Thyroid gland (tissue), 4 donors: Measurements from ENCODE around the gene DGKB. TPM values are rescaled to one million over a fixed set of nuclear protein-coding genes. Genes with fewer than 3 reads are reported as not detected.

Source experiments
- DNase-seq, 2 donors: peaks; one replicate each; pipeline ENCODE4 v3.0.0-alpha.2; 2019
- H3K27ac ChIP-seq, 3 donors: fragments of 200-600 bp; sonication (generic); 1 replicate in 2 of 3; 2 replicates in 1 of 3; pipeline ENCODE4 v1.5.1; 2016 to 2019; ENCODE audit warnings: mild to moderate bottlenecking in 1 of 3, moderate library complexity in 1 of 3
- H3K27me3 ChIP-seq: fragments of 200-600 bp; sonication (generic); one replicate; pipeline ENCODE4 v1.5.1; 2019
- H3K36me3 ChIP-seq, 2 donors: fragments of 200-600 bp; sonication (generic); one replicate each; pipeline ENCODE4 v1.5.1; 2016 to 2019
- H3K4me1 ChIP-seq, 2 donors: fragments of 200-600 bp; sonication (generic); one replicate each; pipeline ENCODE4 v1.5.1; 2017 to 2019
- H3K4me3 ChIP-seq, 3 donors: fragments of 200-600 bp; sonication (generic); replicated peaks in 1 of 3; 1 replicate in 2 of 3; 2 replicates in 1 of 3; pipeline ENCODE4 v1.5.1; 2016; ENCODE audit warnings: mild to moderate bottlenecking in 1 of 3
- H3K9me3 ChIP-seq: fragments of 200-600 bp; sonication (generic); one replicate; pipeline ENCODE4 v1.5.1; 2017
- POLR2A ChIP-seq, 2 donors: fragments of 450-650 bp; IDR thresholded peaks; one replicate each; pipeline ENCODE4 v1.6.1; 2017; ENCODE audit warnings: antibody characterized with exemption in 2 of 2, mild to moderate bottlenecking in 2 of 2, moderate library complexity in 1 of 2
- WGBS, 2 donors: methylation state at CpG; one replicate each; pipeline ENCODE4 v1.1.5; 2017; 5-methylcytosine and 5-hydroxymethylcytosine counted together
- intact Hi-C: fragments of 100-400 bp; cut with DNase I; formaldehyde crosslinking; loops from one replicate; pipeline ENCODE4 v1.15.1; 2023
- total RNA-seq, 4 donors: library from RNA; depleted of rRNA; stranded (reverse); fragments of >200 nt; gene quantifications; one replicate each; pipeline ENCODE4 v1.2.3, GENCODE V29; 2016
- TF ChIP-seq, protein P1 (sequence below), 6 experiments: fragments of 200-600 bp in 3 of 6; fragments of 450-650 bp in 3 of 6; sonication (generic) in 3 of 6; IDR thresholded peaks; one replicate each; pipeline ENCODE4 v1.5.1; 2016 to 2019; ENCODE audit warnings: antibody characterized with exemption in 6 of 6, mild to moderate bottlenecking in 2 of 6, inconsistent platforms in 1 of 6, moderate library complexity in 1 of 6

Gene DGKB
- total RNA-seq, 4 donors from 2014 or later, result 0.11 to 2.1 (median 0.49) TPM; not detected in 1

DNA sequence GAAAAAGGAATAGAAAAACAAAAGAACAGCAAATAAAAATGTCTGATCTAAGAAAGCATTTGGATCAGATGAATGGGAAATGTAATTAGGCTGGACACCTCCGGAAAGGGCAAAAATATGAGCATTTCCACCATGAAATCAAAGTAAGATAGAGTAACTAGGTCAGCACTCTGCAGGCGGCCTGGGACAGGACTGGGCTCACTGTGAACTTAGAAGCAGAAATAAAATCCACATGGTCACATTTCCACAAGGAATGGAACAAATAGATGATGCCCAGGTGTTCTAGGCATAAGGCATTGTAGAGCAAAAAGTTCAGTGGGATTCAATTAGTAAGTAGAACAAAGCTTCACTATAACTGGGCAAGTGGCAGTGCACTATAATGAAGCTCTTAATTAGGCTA, 703.2 kb downstream of the DGKB start:
- intact Hi-C loops, result no loop called here
- Histone ChIP-seq H3K27me3 (no peaks in the 10 kb centered on the region), H3K36me3 (no peaks in the 10 kb centered on the region), H3K4me3 (no peak overlapping the region), H3K9me3 (no peaks in the 10 kb centered on the region), H3K4me1 (peaks cover 15 to 22% of the 10 kb centered on the region in 2 donors), H3K27ac (no peak overlapping the region)
- DNase-seq, result no peak
- 93% methylated on average over 2 of the region's 2 CpGs for WGBS, 2 donors
- TF ChIP-seq, protein P1, sequence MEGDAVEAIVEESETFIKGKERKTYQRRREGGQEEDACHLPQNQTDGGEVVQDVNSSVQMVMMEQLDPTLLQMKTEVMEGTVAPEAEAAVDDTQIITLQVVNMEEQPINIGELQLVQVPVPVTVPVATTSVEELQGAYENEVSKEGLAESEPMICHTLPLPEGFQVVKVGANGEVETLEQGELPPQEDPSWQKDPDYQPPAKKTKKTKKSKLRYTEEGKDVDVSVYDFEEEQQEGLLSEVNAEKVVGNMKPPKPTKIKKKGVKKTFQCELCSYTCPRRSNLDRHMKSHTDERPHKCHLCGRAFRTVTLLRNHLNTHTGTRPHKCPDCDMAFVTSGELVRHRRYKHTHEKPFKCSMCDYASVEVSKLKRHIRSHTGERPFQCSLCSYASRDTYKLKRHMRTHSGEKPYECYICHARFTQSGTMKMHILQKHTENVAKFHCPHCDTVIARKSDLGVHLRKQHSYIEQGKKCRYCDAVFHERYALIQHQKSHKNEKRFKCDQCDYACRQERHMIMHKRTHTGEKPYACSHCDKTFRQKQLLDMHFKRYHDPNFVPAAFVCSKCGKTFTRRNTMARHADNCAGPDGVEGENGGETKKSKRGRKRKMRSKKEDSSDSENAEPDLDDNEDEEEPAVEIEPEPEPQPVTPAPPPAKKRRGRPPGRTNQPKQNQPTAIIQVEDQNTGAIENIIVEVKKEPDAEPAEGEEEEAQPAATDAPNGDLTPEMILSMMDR (IDR thresholded peaks at IDR 0.05), result no peak
- TF ChIP-seq POLR2A (IDR thresholded peaks at IDR 0.05), result no peak

DNA sequence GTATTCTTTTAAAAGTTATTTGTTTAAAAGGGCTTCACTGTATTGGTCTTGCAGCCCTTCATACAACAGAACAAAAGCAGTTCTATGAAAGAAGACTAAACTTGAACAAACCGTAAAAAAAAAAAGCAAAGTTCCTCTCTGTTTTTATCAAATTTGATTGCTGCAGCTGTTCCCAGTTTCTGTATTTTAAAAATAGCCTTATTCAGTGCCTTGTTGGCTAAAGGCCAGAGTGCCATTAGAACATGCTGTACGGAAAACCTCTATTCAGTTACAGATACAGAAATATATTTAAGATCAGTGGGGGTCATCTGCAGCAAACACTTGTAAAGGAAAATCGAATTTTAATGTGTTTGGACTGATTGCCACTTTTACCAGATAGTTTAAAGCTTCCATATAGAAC, 705.3 kb downstream of the DGKB start:
- TF ChIP-seq, protein P1 (IDR thresholded peaks at IDR 0.05), result no peak
- no peak for TF ChIP-seq POLR2A (IDR thresholded peaks at IDR 0.05)
- Histone ChIP-seq H3K9me3 (no peaks in the 10 kb centered on the region), H3K4me3 (no peak overlapping the region), H3K36me3 (no peaks in the 10 kb centered on the region), H3K27ac (no peak overlapping the region), H3K27me3 (no peaks in the 10 kb centered on the region), H3K4me1 (peaks cover 15 to 22% of the 10 kb centered on the region in 2 donors)
- WGBS, 2 donors, result 17% methylated on average over 3 of the region's 3 CpGs
- intact Hi-C loops, result no loop called here
- DNase-seq, result peak; percentile 12 to 31

GRCh38 chr7:14196555-14196954, 706.0 kb downstream of the DGKB start:
- no peaks in the 10 kb centered on the region for H3K9me3 ChIP-seq
- no peaks in the 10 kb centered on the region for H3K27me3 ChIP-seq
- 60 to 64% methylated on average over 2 of the region's 2 CpGs for WGBS, 2 donors
- H3K4me1 ChIP-seq, result peaks cover 15 to 22% of the 10 kb centered on the region in 2 donors
- TF ChIP-seq POLR2A (IDR thresholded peaks at IDR 0.05), result no peak
- TF ChIP-seq, protein P1 (IDR thresholded peaks at IDR 0.05), result no peak
- H3K4me3 ChIP-seq, result no peak overlapping the region
- H3K27ac ChIP-seq, result no peak overlapping the region
- DNase-seq, result no peak
- intact Hi-C loops, result no loop called here
- H3K36me3 ChIP-seq, result no peaks in the 10 kb centered on the region

DNA sequence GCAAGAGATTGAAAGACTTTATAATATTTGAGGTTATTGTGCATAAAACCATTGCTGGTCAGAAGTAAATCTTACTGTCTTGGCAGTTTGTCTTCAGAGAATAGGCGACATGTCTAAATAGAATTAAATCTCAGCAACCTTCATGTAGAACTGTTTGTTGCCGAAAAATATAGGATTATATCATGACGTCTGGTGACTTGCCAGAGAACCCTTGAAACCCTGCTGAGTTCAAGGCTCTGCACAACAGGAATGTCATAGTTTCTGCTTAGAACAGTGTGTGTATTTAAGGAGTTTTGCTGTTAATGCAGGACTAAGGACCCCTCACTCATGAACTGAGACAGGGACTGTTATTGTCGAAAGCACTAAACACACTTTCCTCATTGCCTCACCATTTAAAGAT, 706.7 kb downstream of the DGKB start:
- DNase-seq, result peak; percentile 47 to 59
- intact Hi-C loops, result no loop called here
- Histone ChIP-seq H3K4me3 (no peak overlapping the region), H3K4me1 (peaks cover 15 to 22% of the 10 kb centered on the region in 2 donors), H3K9me3 (no peaks in the 10 kb centered on the region), H3K27ac (peak overlapping the region in 2 of 3 donors; percentile 15 to 39), H3K36me3 (no peaks in the 10 kb centered on the region), H3K27me3 (no peaks in the 10 kb centered on the region)
- TF ChIP-seq, protein P1 (IDR thresholded peaks at IDR 0.05), result no peak
- no peak for TF ChIP-seq POLR2A (IDR thresholded peaks at IDR 0.05)
- WGBS, 2 donors, result 27 to 42% methylated on average over 4 of the region's 4 CpGs

GRCh38 chr7:14195079-14195478, 707.5 kb downstream of the DGKB start:
- Histone ChIP-seq H3K4me1 (peaks cover 15 to 22% of the 10 kb centered on the region in 2 donors), H3K36me3 (no peaks in the 10 kb centered on the region), H3K9me3 (no peaks in the 10 kb centered on the region), H3K27ac (peak overlapping the region in 2 of 3 donors; percentile 10 to 39), H3K4me3 (no peak overlapping the region), H3K27me3 (no peaks in the 10 kb centered on the region)
- TF ChIP-seq POLR2A (IDR thresholded peaks at IDR 0.05), result no peak
- TF ChIP-seq, protein P1 (IDR thresholded peaks at IDR 0.05), result no peak
- DNase-seq, result peak in 1 of 2 donors; percentile 9
- WGBS, 2 donors, result 21 to 25% methylated on average over 4 of the region's 4 CpGs
- intact Hi-C loops, result no loop called here
